T47D (cell line): ENCODE results near the gene YOD1.

ENCODE experiments used
- DNase-seq, 2 experiments: peaks; one replicate each; pipeline versions ENCODE4 v3.0.0 to v3.0.0-alpha.2; 2011 to 2012; ENCODE audit warnings: low read depth in 1 of 2, low spot score in 1 of 2
- JUND ChIP-seq: IDR thresholded peaks from 2 replicates; pipeline ENCODE4 v1.6.1; 2012; ENCODE audit warnings: low read depth
- in situ Hi-C: cut with HindIII; loops from 2 replicates; pipeline ENCODE4 v1.10.0; 2016; ENCODE audit warnings: low sequenced_read_pairs, low pct_unique_long_range_greater_than_20kb

The YOD1 gene

GRCh38 chr1:207027206-207027777, 23.7 kb downstream of the YOD1 start:
- in situ Hi-C loops, result no loop called here
- DNase-seq, result no peak
- TF ChIP-seq JUND, result no peak

- in situ Hi-C loops, result no loop called here
- DNase-seq, result no peak
These were observed 24.9 kb downstream of the YOD1 start for GRCh38 chr1:207026104-207026534.

GRCh38 chr1:207025146-207025880, 25.7 kb downstream of the YOD1 start:
- peak; percentile 47 to 57 for DNase-seq
- in situ Hi-C loops, result no loop called here
- no peak for TF ChIP-seq JUND

More at GRCh38 chr1:207026104-207026534, 24.9 kb downstream of the YOD1 start:
- TF ChIP-seq JUND, result no peak

- no peak for TF ChIP-seq JUND
- DNase-seq, result no peak
- in situ Hi-C loops, result no loop called here
These were observed 26.5 kb downstream of the YOD1 start for GRCh38 chr1:207024202-207025145.

- DNase-seq, result no peak
- in situ Hi-C loops, result no loop called here
- TF ChIP-seq JUND, result no peak
These were observed 27.9 kb downstream of the YOD1 start for GRCh38 chr1:207022996-207023679.

GRCh38 chr1:207021876-207022596, 29.0 kb downstream of the YOD1 start:
- in situ Hi-C loops, result no loop called here
- no peak for TF ChIP-seq JUND
- no peak for DNase-seq

- TF ChIP-seq JUND, result no peak
- DNase-seq, result no peak
- in situ Hi-C loops, result no loop called here
These were observed 29.7 kb downstream of the YOD1 start for GRCh38 chr1:207021139-207021861.

- in situ Hi-C loops, result no loop called here
- TF ChIP-seq JUND, result no peak
- DNase-seq, result no peak
These were observed 30.3 kb downstream of the YOD1 start for GRCh38 chr1:207020709-207021107.

- no peak for DNase-seq
- no peak for TF ChIP-seq JUND
- in situ Hi-C loops, result no loop called here
These were observed 30.8 kb downstream of the YOD1 start for GRCh38 chr1:207020065-207020708.

- no peak for DNase-seq
- no peak for TF ChIP-seq JUND
- in situ Hi-C loops, result no loop called here
These were observed 31.3 kb downstream of the YOD1 start for GRCh38 chr1:207019661-207020060.

GRCh38 chr1:207019161-207019560, 31.8 kb downstream of the YOD1 start:
- TF ChIP-seq JUND, result no peak
- in situ Hi-C loops, result no loop called here
- no peak for DNase-seq
